Psoas muscle (tissue), 8 donors: ENCODE data around the gene OR5B3. TPM values are rescaled to one million over a fixed set of nuclear protein-coding genes. Genes with fewer than 3 reads are reported as not detected.

ENCODE experiments used
- ATAC-seq, 4 donors: fragments of 200-7000 bp; cut with Tn5 transposase; one replicate each; pipeline ENCODE4 v1.9.1; 2020; ENCODE audit warnings: moderate library complexity in 3 of 4, mild to moderate bottlenecking in 2 of 4
- DNase-seq, 2 donors: peaks; one replicate each; pipeline ENCODE4 v3.0.0-alpha.2; 2020
- H3K27ac ChIP-seq: fragments of 200-600 bp; one replicate; pipeline ENCODE4 v1.8.0; 2022
- H3K27me3 ChIP-seq, 3 donors: fragments of 200-600 bp in 1 of 3; one replicate each; pipeline versions ENCODE4 v1.6.1 to v1.8.0; 2013 to 2022; ENCODE audit warnings: low read length in 2 of 3, mild to moderate bottlenecking in 2 of 3, moderate library complexity in 1 of 3; ENCODE audit not compliant: insufficient read depth in 3 of 3
- H3K36me3 ChIP-seq, 2 donors: fragments of 200-600 bp in 1 of 2; one replicate each; pipeline versions ENCODE4 v1.6.1 to v1.8.0; 2013 to 2022; ENCODE audit warnings: low read depth in 1 of 2, mild to moderate bottlenecking in 1 of 2, moderate library complexity in 1 of 2; ENCODE audit not compliant: insufficient read depth in 1 of 2
- H3K4me1 ChIP-seq: fragments of 200-600 bp; one replicate; pipeline ENCODE4 v1.8.0; 2022
- H3K4me3 ChIP-seq: fragments of 200-600 bp; one replicate; pipeline ENCODE4 v1.8.0; 2022; ENCODE audit warnings: mild to moderate bottlenecking
- H3K9me3 ChIP-seq: fragments of 200-600 bp; one replicate; pipeline ENCODE4 v1.8.0; 2022
- CTCF ChIP-seq: fragments of 200-600 bp; IDR thresholded peaks from one replicate; pipeline ENCODE4 v1.8.0; 2022; ENCODE audit warnings: antibody characterized with exemption
- WGBS, 3 donors: extraction: QIAGEN DNeasy Blood & Tissue Kit; methylation state at CpG; one replicate each; pipeline versions ENCODE4 v1.1.6 to v1.1.7; 2013; 5-methylcytosine and 5-hydroxymethylcytosine counted together
- intact Hi-C, 2 donors: fragments of 100-400 bp; cut with DNase I; formaldehyde crosslinking; loops; one replicate each; pipeline versions ENCODE4 v1.11.0 to v1.14.2; 2022
- long read RNA-seq, 2 donors: library from polyadenylated mRNA; unstranded; transcript quantifications; one replicate each; pipeline ENCODE4 v2.0.0, GENCODE V29; 2021
- polyA plus RNA-seq, 3 donors: library from polyadenylated mRNA; stranded (reverse); fragments of 200-250 nt; gene quantifications; one replicate each; pipeline ENCODE4 v1.2.3, GENCODE V29; 2013
- total RNA-seq, 4 donors: library from RNA; stranded (reverse); fragmentation: NEBNext Ultra II Directional in 2 of 4; extraction: Animal tissue kit (Norgen Biotek cat#: 25700) in 2 of 4; gene quantifications; one replicate each; pipeline versions ENCODE4 v1.2.1 to v1.2.4, GENCODE V29; 2021 to 2023
- donor health status: healthy with polysubstance abuse.
- donor health status: DM: no; HTN: no; CAD: no; lungs with moderate emphysema.
- donor health status: Bipolar disorder and iron deficiency.
- donor health status: healthy.
- donor health status: DM: yes; HTN: yes; CAD: no.
- donor health status: DM: no; HTN: no; CAD: no.
- donor health status: DM: no; HTN: no; CAD: no.
- donor health status: DM: yes; HTN: yes; CAD: no.

Gene OR5B3
- total RNA-seq (not detected), polyA plus RNA-seq (not detected)
- long read RNA-seq, donor 1: 0 reads
- long read RNA-seq, donor 2: 0 reads

DNA sequence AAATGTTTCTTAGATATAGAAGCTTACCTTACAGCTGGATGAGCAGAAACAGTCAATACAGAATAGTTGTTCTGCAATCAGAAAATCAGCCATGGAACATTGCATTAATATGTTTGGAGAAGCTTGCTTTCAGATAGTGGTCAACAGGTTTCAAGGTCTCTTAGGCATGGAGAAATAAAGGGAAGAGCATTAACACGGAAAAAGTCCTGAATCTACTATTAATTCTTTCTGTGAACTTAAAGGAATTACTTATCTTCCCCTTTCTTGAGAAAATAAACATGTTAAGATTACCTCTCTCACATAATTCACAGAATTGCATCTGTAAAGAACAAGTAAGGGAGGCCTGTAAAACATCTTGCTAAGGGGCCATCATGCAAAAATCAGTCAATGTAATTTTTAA lies at the start of gene OR5B3:
Gene OR5B3 (minus strand): TSS at position 101 of the 400 bp plus-strand sequence. CDS start 3,465 bp downstream, outside the sequence.
- H3K4me3 ChIP-seq: no peak within 1 kb of the TSS
- no peaks in the 10 kb centered on the region for H3K36me3 ChIP-seq
- no peak for ATAC-seq
- no peak for TF ChIP-seq CTCF
- intact Hi-C loops: no loop called here
- H3K27me3 ChIP-seq: no peaks in the 10 kb centered on the region
- no peak within 1 kb of the TSS for H3K27ac ChIP-seq
- peaks cover 23% of the 10 kb centered on the region for H3K9me3 ChIP-seq
- H3K4me1 ChIP-seq: no peaks in the 10 kb centered on the region
- WGBS, 3 donors: 59 to 75% (median 70%) methylated on average over 1 of the region's 1 CpG
- no peak for DNase-seq

- DNase-seq: no peak
These were observed 44.9 kb upstream of the OR5B3 start for GRCh38 chr11:58451585-58451984.

DNA sequence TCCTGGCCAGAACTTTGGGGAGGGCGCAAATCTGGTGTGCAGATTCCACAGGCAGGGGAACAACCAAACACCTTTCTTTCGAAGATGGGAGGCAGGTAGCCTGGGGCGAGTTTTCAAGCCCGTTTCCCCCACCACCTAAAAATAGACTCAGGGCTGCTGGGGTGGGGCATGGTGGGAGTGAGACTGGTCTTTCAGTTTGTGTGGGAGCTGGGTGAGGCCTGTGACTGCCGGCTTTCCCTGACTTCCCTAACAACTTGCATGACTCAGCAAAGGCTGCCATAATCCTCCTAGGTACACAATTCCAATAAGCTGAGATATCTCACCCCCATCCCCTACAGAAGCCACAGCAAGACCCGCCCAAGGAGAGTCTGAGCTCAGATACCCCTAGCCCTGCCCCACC lies 39.6 kb upstream of the OR5B3 start:
- Histone ChIP-seq H3K4me1 (no peaks in the 10 kb centered on the region), H3K27ac (no peak overlapping the region), H3K27me3 (no peaks in the 10 kb centered on the region), H3K4me3 (no peak overlapping the region), H3K9me3 (peaks cover 22% of the 10 kb centered on the region), H3K36me3 (no peaks in the 10 kb centered on the region)
- DNase-seq (no peak), ATAC-seq (no peak)
- intact Hi-C loops: no loop called here
- TF ChIP-seq CTCF: no peak
- WGBS, 3 donors: 82 to 85% (median 85%) methylated on average over 6 of the region's 6 CpGs

More at GRCh38 chr11:58451585-58451984, 44.9 kb upstream of the OR5B3 start:
- 42 to 51% (median 48%) methylated on average over 3 of the region's 3 CpGs for WGBS, 3 donors
- H3K27me3 ChIP-seq: no peaks in the 10 kb centered on the region
- intact Hi-C loops: no loop called here
- H3K9me3 ChIP-seq: peaks cover 12% of the 10 kb centered on the region
- no peak overlapping the region for H3K4me3 ChIP-seq
- H3K4me1 ChIP-seq: no peaks in the 10 kb centered on the region
- no peaks in the 10 kb centered on the region for H3K36me3 ChIP-seq
- no peak overlapping the region for H3K27ac ChIP-seq
- TF ChIP-seq CTCF: no peak
- ATAC-seq: no peak

- peaks cover 10% of the 10 kb centered on the region for H3K9me3 ChIP-seq
- H3K4me1 ChIP-seq: no peaks in the 10 kb centered on the region
- H3K27me3 ChIP-seq: no peaks in the 10 kb centered on the region
- WGBS, 3 donors: 85 to 90% (median 85%) methylated on average over 2 of the region's 2 CpGs
- H3K36me3 ChIP-seq: no peaks in the 10 kb centered on the region
- intact Hi-C loops: no loop called here
- DNase-seq (no peak), ATAC-seq (no peak)
- H3K4me3 ChIP-seq: no peak overlapping the region
- TF ChIP-seq CTCF: no peak
- no peak overlapping the region for H3K27ac ChIP-seq
These were observed 37.6 kb upstream of the OR5B3 start for GRCh38 chr11:58444300-58444699.

GRCh38 chr11:58442136-58442535 lies 35.5 kb upstream of the OR5B3 start, which contains the start of gene OR5B12:
Gene OR5B12, minus strand, starts transcription at chr11:58442236. Its CDS starts 2,085 bp downstream, at chr11:58440151.
- DNase-seq: no peak
- Histone ChIP-seq H3K27ac (no peak within 1 kb of the TSS), H3K9me3 (peaks cover 16% of the 10 kb centered on the region), H3K4me1 (no peaks in the 10 kb centered on the region), H3K27me3 (no peaks in the 10 kb centered on the region), H3K36me3 (no peaks in the 10 kb centered on the region), H3K4me3 (no peak within 1 kb of the TSS)
- intact Hi-C loops: no loop called here
- WGBS, 3 donors: 84 to 89% (median 88%) methylated on average over 1 of the region's 1 CpG
- no peak for TF ChIP-seq CTCF
- no peak for ATAC-seq
